Stromal cell of bone marrow (primary cell): ENCODE data around the gene TNRC6C.
"Not testable (repeated sequence)": the region's sequence is repeated elsewhere in the genome, so short reads cannot be mapped to it uniquely, and the experiment has no call there.

Experiments
- DNase-seq: peaks from one replicate; pipeline ENCODE4 v3.0.0-alpha.2; 2012; ENCODE audit warnings: low read depth

Gene TNRC6C

GRCh38 chr17:78043031-78043430 is 84.5 kb downstream of the TNRC6C start:
- DNase-seq: no peak

- DNase-seq: no peak
These were observed 85.9 kb downstream of the TNRC6C start for GRCh38 chr17:78044280-78044835.

GRCh38 chr17:78045316-78045715 is 86.8 kb downstream of the TNRC6C start:
- no peak for DNase-seq

GRCh38 chr17:78046923-78047322 is 88.4 kb downstream of the TNRC6C start:
- no peak for DNase-seq

GRCh38 chr17:78048346-78049292 is 90.1 kb downstream of the TNRC6C start:
- DNase-seq: no peak

- no peak for DNase-seq
These were observed 91.1 kb downstream of the TNRC6C start for GRCh38 chr17:78049609-78050008.

GRCh38 chr17:78051186-78051972 is 92.9 kb downstream of the TNRC6C start:
- no peak for DNase-seq

GRCh38 chr17:78053777-78054468 is 95.4 kb downstream of the TNRC6C start:
- no peak for DNase-seq

GRCh38 chr17:78057113-78057740 is 98.7 kb downstream of the TNRC6C start:
- DNase-seq: no peak

GRCh38 chr17:78058001-78058400 is 99.5 kb downstream of the TNRC6C start:
- DNase-seq: no peak

- DNase-seq: no peak
These were observed 100.1 kb downstream of the TNRC6C start for GRCh38 chr17:78058581-78058980.

GRCh38 chr17:78062596-78062995 is 104.1 kb downstream of the TNRC6C start:
- no peak for DNase-seq

GRCh38 chr17:78063489-78063888 is 105.0 kb downstream of the TNRC6C start:
- no peak for DNase-seq

GRCh38 chr17:78064708-78065107 is 106.2 kb downstream of the TNRC6C start:
- DNase-seq: no peak

- DNase-seq: not testable (repeated sequence)
These were observed 108.5 kb downstream of the TNRC6C start for GRCh38 chr17:78066976-78067375.

GRCh38 chr17:78069695-78070094 is 111.2 kb downstream of the TNRC6C start:
- no peak for DNase-seq

GRCh38 chr17:78072961-78073360 is 114.5 kb downstream of the TNRC6C start:
- DNase-seq: no peak

GRCh38 chr17:78075011-78075410 is 116.5 kb downstream of the TNRC6C start:
- no peak for DNase-seq

GRCh38 chr17:78075545-78075944 is 117.0 kb downstream of the TNRC6C start:
- DNase-seq: no peak

GRCh38 chr17:78079253-78079652 is 120.8 kb downstream of the TNRC6C start:
- no peak for DNase-seq

- DNase-seq: no peak
These were observed 123.0 kb downstream of the TNRC6C start for GRCh38 chr17:78081551-78081950.
